Tibial artery (tissue), 4 donors: ENCODE measurements around the gene CDC14B.
A peak's percentile ranks its signal among the peaks of the same experiment; 100 is the strongest.

Experiments used
- DNase-seq, 2 donors: peaks; one replicate each; pipeline ENCODE4 v3.0.0-alpha.2; 2019
- H3K27ac ChIP-seq, 2 donors: fragments of 200-600 bp; sonication (generic) in 1 of 2; 1 replicate in 1 of 2; 2 replicates in 1 of 2; pipeline ENCODE4 v1.5.1; 2018 to 2019; ENCODE audit warnings: mild to moderate bottlenecking in 1 of 2
- H3K27me3 ChIP-seq, 2 donors: fragments of 200-600 bp; sonication (generic) in 1 of 2; one replicate each; pipeline versions ENCODE4 v1.5.1 to v1.6.0; 2016 to 2019
- H3K36me3 ChIP-seq, 3 donors: fragments of 200-600 bp; sonication (generic) in 2 of 3; one replicate each; pipeline ENCODE4 v1.5.1; 2016 to 2019; ENCODE audit warnings: mild to moderate bottlenecking in 2 of 3
- H3K4me1 ChIP-seq, 4 donors: fragments of 200-600 bp; sonication (generic) in 2 of 4; 1 replicate in 3 of 4; 2 replicates in 1 of 4; pipeline ENCODE4 v1.5.1; 2016 to 2019
- H3K4me3 ChIP-seq, 2 donors: fragments of 200-600 bp; sonication (generic) in 1 of 2; 1 replicate in 1 of 2; 2 replicates in 1 of 2; pipeline ENCODE4 v1.5.1; 2018 to 2019; ENCODE audit warnings: mild to moderate bottlenecking in 2 of 2
- H3K9me3 ChIP-seq, 3 donors: fragments of 200-600 bp; sonication (generic) in 1 of 3; one replicate each; pipeline ENCODE4 v1.5.1; 2016 to 2019
- CTCF ChIP-seq, 2 experiments: fragments of 200-600 bp in 1 of 2; fragments of 450-650 bp in 1 of 2; IDR thresholded peaks; one replicate each; pipeline ENCODE4 v1.5.1; 2017 to 2019; ENCODE audit warnings: antibody characterized with exemption in 2 of 2, mild to moderate bottlenecking in 1 of 2, moderate library complexity in 1 of 2
- intact Hi-C: fragments of 100-400 bp; cut with DNase I; formaldehyde crosslinking; loops from one replicate; pipeline ENCODE4 v1.15.0; 2023; ENCODE audit warnings: low total_unique reads

Gene CDC14B

GRCh38 chr9:96514800-96515158, 104.9 kb downstream of the CDC14B start:
- TF ChIP-seq CTCF (IDR thresholded peaks at IDR 0.05): no peak
- intact Hi-C loops: no loop called here
- Histone ChIP-seq H3K36me3 (peaks cover 0 to 5% (median 0%) of the 10 kb centered on the region in 3 donors), H3K4me3 (peak overlapping the region in 1 of 2 donors; percentile 18), H3K27me3 (no peaks in the 10 kb centered on the region), H3K9me3 (no peaks in the 10 kb centered on the region), H3K4me1 (peaks cover under 1 to 60% (median 41%) of the 10 kb centered on the region in 4 donors), H3K27ac (peak overlapping the region; percentile 67 to 74)
- DNase-seq: no peak

- intact Hi-C loops: no loop called here
- Histone ChIP-seq H3K4me1 (peaks cover 0 to 60% (median 41%) of the 10 kb centered on the region in 4 donors), H3K27ac (peak overlapping the region; percentile 67 to 74), H3K9me3 (no peaks in the 10 kb centered on the region), H3K36me3 (peaks cover 0 to 5% (median 0%) of the 10 kb centered on the region in 3 donors), H3K4me3 (peak overlapping the region in 1 of 2 donors; percentile 18), H3K27me3 (no peaks in the 10 kb centered on the region)
- TF ChIP-seq CTCF (IDR thresholded peaks at IDR 0.05): no peak
- DNase-seq: no peak
Observed at GRCh38 chr9:96514108-96514799, 105.4 kb downstream of the CDC14B start.

GRCh38 chr9:96513622-96514021, 106.0 kb downstream of the CDC14B start:
- Histone ChIP-seq H3K27ac (peak overlapping the region; percentile 67 to 74), H3K4me1 (peaks cover 0 to 60% (median 42%) of the 10 kb centered on the region in 4 donors), H3K36me3 (peaks cover 0 to 5% (median 0%) of the 10 kb centered on the region in 3 donors), H3K9me3 (no peaks in the 10 kb centered on the region), H3K4me3 (no peak overlapping the region), H3K27me3 (no peaks in the 10 kb centered on the region)
- intact Hi-C loops: no loop called here
- TF ChIP-seq CTCF (IDR thresholded peaks at IDR 0.05): no peak
- no peak for DNase-seq

GRCh38 chr9:96512240-96512639, 107.4 kb downstream of the CDC14B start:
- intact Hi-C loops: no loop called here
- DNase-seq: no peak
- no peak for TF ChIP-seq CTCF (IDR thresholded peaks at IDR 0.05)
- Histone ChIP-seq H3K4me1 (peaks cover 0 to 69% (median 49%) of the 10 kb centered on the region in 4 donors), H3K36me3 (peaks cover 0 to 5% (median 0%) of the 10 kb centered on the region in 3 donors), H3K27me3 (no peaks in the 10 kb centered on the region), H3K4me3 (no peak overlapping the region), H3K9me3 (no peaks in the 10 kb centered on the region), H3K27ac (peak overlapping the region; percentile 40 to 74)

GRCh38 chr9:96510258-96510657, 109.4 kb downstream of the CDC14B start:
- Histone ChIP-seq H3K9me3 (no peaks in the 10 kb centered on the region), H3K4me1 (peaks cover 0 to 68% (median 41%) of the 10 kb centered on the region in 4 donors), H3K27me3 (no peaks in the 10 kb centered on the region), H3K36me3 (peaks cover 0 to 5% (median 0%) of the 10 kb centered on the region in 3 donors), H3K4me3 (no peak overlapping the region), H3K27ac (peak overlapping the region; percentile 40 to 74)
- no peak for DNase-seq
- intact Hi-C loops: no loop called here
- TF ChIP-seq CTCF (IDR thresholded peaks at IDR 0.05): no peak
